Neural cell (in vitro differentiated cells): ENCODE results near the gene B4GALNT3.

ENCODE experiments used
- CTCF ChIP-seq: fragments of 450-650 bp; IDR thresholded peaks from 2 replicates; pipeline ENCODE4 v1.5.1; 2014; ENCODE audit warnings: antibody characterized with exemption, mild to moderate bottlenecking, moderate library complexity; ENCODE audit not compliant: poor library complexity, severe bottlenecking
- EP300 ChIP-seq: fragments of 450-650 bp; conservative IDR thresholded peaks from 2 replicates; pipeline ENCODE4 v1.6.1; 2014; ENCODE audit warnings: antibody characterized with exemption, mild to moderate bottlenecking, moderate library complexity; ENCODE audit not compliant: poor library complexity, severe bottlenecking
- EZH2 ChIP-seq: fragments of 200-600, 300-800 bp; shearing (Covaris generic), sonication (generic); IDR thresholded peaks from 2 replicates; pipeline ENCODE4 v1.6.1; 2014; ENCODE audit warnings: antibody characterized with exemption, low read length, borderline replicate concordance, mild to moderate bottlenecking; ENCODE audit not compliant: insufficient read depth, poor library complexity, severe bottlenecking
- MXI1 ChIP-seq: fragments of 450-650 bp; conservative IDR thresholded peaks from 2 replicates; pipeline ENCODE4 v1.6.1; 2014; ENCODE audit warnings: antibody characterized with exemption, mild to moderate bottlenecking; ENCODE audit not compliant: poor library complexity, severe bottlenecking
- POLR2AphosphoS5 ChIP-seq: IDR thresholded peaks from 2 replicates; pipeline ENCODE4 v1.6.1; 2012
- RAD21 ChIP-seq: fragments of 450-650 bp; conservative IDR thresholded peaks from 2 replicates; pipeline ENCODE4 v1.6.1; 2014; ENCODE audit warnings: antibody characterized with exemption, mild to moderate bottlenecking, moderate library complexity

DNA sequence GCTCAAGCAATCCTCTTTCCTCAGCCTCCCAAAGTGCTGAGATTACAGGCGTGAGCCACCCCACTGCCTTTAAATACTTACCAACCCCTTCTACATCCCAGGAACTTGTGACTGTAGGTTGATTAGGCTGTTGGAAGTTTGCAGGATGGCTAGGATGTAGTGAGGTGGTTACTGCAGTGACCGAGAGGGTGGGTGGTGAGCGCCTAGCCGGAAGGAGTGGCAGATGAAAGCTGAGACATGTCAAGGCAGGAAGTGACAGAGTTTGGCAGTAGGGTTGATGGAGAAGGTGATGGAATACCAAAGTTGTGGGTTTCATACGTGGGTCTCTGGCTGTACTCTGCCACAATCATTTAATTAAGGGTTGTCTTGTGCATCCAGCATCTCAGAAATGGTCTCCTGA, 13.5 kb downstream of the B4GALNT3 start:
- no peak for TF ChIP-seq CTCF
- TF ChIP-seq EZH2: no peak
- TF ChIP-seq MXI1: no peak
- no peak for TF ChIP-seq EP300
- no peak for TF ChIP-seq RAD21
- TF ChIP-seq POLR2AphosphoS5: no peak
